Measurements from ENCODE around the gene HBM.
"Not testable (repeated sequence)": the region's sequence is repeated elsewhere in the genome, so short reads cannot be mapped to it uniquely, and the experiment has no call there.

GRCh38 chr16:164134-164823, 1.5 kb upstream of the HBM start:
- TF ChIP-seq POLR2A, CTCF (IDR thresholded peaks at IDR 0.05): not testable (repeated sequence)
